Measurements from ENCODE around the gene TRAM2. TPM values are rescaled to one million over a fixed set of nuclear protein-coding genes. Genes with fewer than 3 reads are reported as not detected.

TRAM2 gene
- polyA plus RNA-seq, 1 experiment: 134 TPM

DNA sequence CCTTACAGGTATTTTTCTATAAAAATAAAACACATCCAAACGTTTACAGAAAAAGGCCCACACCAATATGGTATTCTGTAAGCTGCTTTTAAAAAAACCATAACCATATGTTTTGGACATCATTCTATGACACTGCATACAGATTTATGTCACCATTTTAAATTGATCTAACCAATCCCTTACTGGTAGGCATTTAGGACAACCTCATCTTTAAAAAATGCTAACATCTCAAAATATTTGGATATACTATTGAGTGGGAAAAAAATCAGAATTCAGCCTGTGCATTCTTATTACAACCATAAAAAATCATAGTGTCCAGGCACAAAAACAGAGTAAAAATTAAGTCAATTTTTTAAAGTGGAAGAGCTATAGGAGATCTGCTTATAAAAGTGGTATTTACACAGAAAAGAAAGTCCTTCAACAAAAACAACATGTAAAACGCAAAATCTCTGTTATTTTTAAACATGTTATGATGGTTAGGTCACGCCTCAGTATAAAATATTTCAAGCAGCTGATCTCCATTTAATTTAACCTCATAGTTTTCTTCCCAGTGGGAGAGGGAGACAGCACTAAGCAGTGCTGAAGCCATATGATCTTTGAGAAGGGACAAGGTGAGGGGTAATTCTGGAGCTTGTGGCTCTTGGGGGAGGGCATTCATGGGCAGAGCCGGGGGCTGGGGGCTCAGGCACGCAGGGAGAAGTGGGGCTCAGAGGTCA, 21.2 kb downstream of the TRAM2 start:
- TF ChIP-seq, protein P1, sequence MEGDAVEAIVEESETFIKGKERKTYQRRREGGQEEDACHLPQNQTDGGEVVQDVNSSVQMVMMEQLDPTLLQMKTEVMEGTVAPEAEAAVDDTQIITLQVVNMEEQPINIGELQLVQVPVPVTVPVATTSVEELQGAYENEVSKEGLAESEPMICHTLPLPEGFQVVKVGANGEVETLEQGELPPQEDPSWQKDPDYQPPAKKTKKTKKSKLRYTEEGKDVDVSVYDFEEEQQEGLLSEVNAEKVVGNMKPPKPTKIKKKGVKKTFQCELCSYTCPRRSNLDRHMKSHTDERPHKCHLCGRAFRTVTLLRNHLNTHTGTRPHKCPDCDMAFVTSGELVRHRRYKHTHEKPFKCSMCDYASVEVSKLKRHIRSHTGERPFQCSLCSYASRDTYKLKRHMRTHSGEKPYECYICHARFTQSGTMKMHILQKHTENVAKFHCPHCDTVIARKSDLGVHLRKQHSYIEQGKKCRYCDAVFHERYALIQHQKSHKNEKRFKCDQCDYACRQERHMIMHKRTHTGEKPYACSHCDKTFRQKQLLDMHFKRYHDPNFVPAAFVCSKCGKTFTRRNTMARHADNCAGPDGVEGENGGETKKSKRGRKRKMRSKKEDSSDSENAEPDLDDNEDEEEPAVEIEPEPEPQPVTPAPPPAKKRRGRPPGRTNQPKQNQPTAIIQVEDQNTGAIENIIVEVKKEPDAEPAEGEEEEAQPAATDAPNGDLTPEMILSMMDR (IDR thresholded peaks at IDR 0.05; ENCODE audit: insufficient read depth, low read depth, low read length): no peak
- no peaks in the 10 kb centered on the region for H3K36me3 ChIP-seq (ENCODE audit: control insufficient read depth, insufficient read depth, low read length)
- no peak overlapping the region for H3K4me3 ChIP-seq (ENCODE audit: low read depth, low read length)
- ChIA-PET POLR2A (no interaction called here), CTCF (interaction anchor here (0.6 to 1.1 kb wide), 4 partner anchors 13 to 131 kb away, joined by 3 to 4 read pairs (median 3); no protein-coding TSS in a partner anchor)
- H3K27me3 ChIP-seq (ENCODE audit: control insufficient read depth, insufficient read depth, low read length): no peaks in the 10 kb centered on the region
- DNase-seq (ENCODE audit: low read depth): no peak

DNA sequence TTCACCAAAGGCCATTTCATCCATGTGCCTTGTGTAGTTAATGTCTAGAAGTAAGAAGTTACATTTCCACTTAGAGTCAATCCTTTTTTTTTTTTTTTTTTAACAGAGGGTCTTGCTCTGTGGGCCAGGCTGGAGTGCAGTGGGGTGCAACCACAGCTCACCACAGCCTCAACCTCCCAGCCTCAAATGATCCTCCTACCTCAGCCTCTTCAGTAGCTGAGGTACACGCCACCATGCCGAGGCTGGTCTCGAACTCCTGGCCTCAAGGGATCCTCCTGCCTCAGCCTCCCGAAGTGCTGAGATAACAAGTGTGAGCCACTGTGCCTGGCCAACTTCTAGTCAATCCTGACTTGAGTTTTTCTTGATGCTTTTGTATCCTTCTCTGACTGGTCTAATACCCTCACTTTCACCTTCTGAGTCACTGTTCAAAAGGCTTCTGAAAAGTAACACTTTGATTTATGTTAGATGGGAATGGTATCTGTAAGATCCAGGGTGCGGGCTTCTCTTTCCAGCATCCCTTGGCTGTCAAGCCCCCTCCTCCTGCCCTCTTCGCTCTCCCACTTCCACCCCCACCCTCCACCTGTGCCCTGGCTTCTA, 22.1 kb downstream of the TRAM2 start:
- Histone ChIP-seq H3K36me3 (ENCODE audit: control insufficient read depth, insufficient read depth, low read length) (no peaks in the 10 kb centered on the region), H3K4me3 (ENCODE audit: low read depth, low read length) (no peak overlapping the region), H3K27me3 (ENCODE audit: control insufficient read depth, insufficient read depth, low read length) (no peaks in the 10 kb centered on the region)
- CTCF ChIA-PET: interaction anchor here (1.1 kb wide), 1 partner anchor 19 kb away, joined by 3 read pairs; no protein-coding TSS in a partner anchor
- TF ChIP-seq, protein P1 (IDR thresholded peaks at IDR 0.05; ENCODE audit: insufficient read depth, low read depth, low read length): no peak
- POLR2A ChIA-PET: no interaction called here
- DNase-seq (ENCODE audit: low read depth): no peak

DNA sequence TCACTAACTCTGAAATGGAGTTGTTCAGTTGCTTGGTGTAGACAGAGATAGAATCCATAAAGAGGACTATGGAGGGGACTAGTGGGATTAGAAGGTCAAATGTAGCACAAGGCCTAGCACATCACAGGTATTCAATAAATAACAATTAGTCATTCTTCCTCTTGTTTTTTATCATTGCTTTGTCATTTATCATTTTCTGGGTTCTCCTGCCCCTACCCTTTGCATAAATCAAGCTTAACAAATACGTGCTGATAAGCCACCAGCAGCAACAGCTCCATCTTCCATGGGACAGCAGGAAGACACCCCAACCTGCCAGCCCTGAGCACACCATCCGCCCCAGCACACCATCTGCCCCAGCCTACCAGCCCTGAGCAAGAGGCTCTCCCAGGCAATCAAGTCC, 23.1 kb downstream of the TRAM2 start:
- ChIA-PET CTCF (interaction anchor here (0.5 kb wide), 1 partner anchor 10 kb away, joined by 3 read pairs; no protein-coding TSS in a partner anchor), POLR2A (interaction anchor here (0.5 kb wide), 1 partner anchor 136 kb away, joined by 4 read pairs; no protein-coding TSS in a partner anchor)
- H3K27me3 ChIP-seq (ENCODE audit: control insufficient read depth, insufficient read depth, low read length): no peaks in the 10 kb centered on the region
- H3K36me3 ChIP-seq (ENCODE audit: control insufficient read depth, insufficient read depth, low read length): no peaks in the 10 kb centered on the region
- no peak overlapping the region for H3K4me3 ChIP-seq (ENCODE audit: low read depth, low read length)
- DNase-seq (ENCODE audit: low read depth): no peak
- TF ChIP-seq, protein P1 (IDR thresholded peaks at IDR 0.05; ENCODE audit: insufficient read depth, low read depth, low read length): no peak

DNA sequence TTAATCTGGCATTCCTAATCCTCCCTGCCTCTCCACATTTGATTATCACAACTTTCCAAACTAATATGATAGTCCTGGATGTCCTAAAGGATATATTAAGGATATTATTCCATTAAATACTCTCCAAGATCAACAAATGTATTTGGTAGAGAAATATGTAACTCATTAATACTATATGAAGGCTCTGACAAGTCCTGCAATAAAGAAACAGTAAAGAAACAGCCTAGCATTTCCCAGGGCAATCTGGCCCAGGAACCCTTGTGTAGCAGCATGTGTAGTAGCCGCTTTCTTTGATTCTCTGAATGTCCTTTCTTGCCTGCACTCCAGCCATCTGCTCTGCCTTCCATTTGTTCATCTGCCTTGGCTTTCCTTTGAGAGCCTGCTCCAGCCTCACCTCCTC, 23.7 kb downstream of the TRAM2 start:
- ChIA-PET CTCF (interaction anchor here (0.5 kb wide), 1 partner anchor 10 kb away, joined by 3 read pairs; no protein-coding TSS in a partner anchor), POLR2A (no interaction called here)
- Histone ChIP-seq H3K27me3 (ENCODE audit: control insufficient read depth, insufficient read depth, low read length) (no peaks in the 10 kb centered on the region), H3K36me3 (ENCODE audit: control insufficient read depth, insufficient read depth, low read length) (no peaks in the 10 kb centered on the region), H3K4me3 (ENCODE audit: low read depth, low read length) (no peak overlapping the region)
- TF ChIP-seq, protein P1 (IDR thresholded peaks at IDR 0.05; ENCODE audit: insufficient read depth, low read depth, low read length): no peak
- no peak for DNase-seq (ENCODE audit: low read depth)

DNA sequence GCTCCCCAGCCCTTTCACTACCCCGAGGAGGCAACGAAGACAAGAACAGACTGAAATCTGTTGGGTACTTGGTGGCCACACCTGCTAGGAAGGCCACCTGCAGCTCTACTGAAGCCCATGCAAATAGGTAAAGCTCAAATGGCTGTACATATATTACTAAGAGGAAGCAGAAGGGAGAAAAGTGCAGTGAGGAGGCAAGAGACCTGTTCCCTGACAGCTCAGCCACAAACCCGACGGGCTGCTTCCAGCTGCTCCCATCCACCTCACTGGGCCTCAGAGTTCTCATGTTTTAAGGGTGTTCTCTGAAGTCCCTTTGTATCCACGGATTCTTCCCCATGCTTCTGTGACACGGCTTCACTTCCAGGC, 24.6 kb downstream of the TRAM2 start:
- TF ChIP-seq, protein P1 (IDR thresholded peaks at IDR 0.05; ENCODE audit: insufficient read depth, low read depth, low read length): no peak
- POLR2A ChIA-PET: no interaction called here
- Histone ChIP-seq H3K4me3 (ENCODE audit: low read depth, low read length) (no peak overlapping the region), H3K36me3 (ENCODE audit: control insufficient read depth, insufficient read depth, low read length) (no peaks in the 10 kb centered on the region), H3K27me3 (ENCODE audit: control insufficient read depth, insufficient read depth, low read length) (no peaks in the 10 kb centered on the region)
- CTCF ChIA-PET: interaction anchor here (1.4 to 1.5 kb wide), 3 partner anchors 12 to 135 kb away, joined by 3 read pairs; no protein-coding TSS in a partner anchor
- DNase-seq (ENCODE audit: low read depth): no peak

Data from BJ (cell line).